Measurements from ENCODE around the gene HOOK2.
"Not testable (repeated sequence)": the region's sequence is repeated elsewhere in the genome, so short reads cannot be mapped to it uniquely, and the experiment has no call there.

Gene HOOK2

GRCh38 chr19:12715929-12716328 lies 59.4 kb downstream of the HOOK2 start:
- Histone ChIP-seq H3K36me3 (ENCODE audit: insufficient read depth) (peaks cover 13% of the 10 kb centered on the region; the same call in 1 of the 2 replicates), H4K20me1 (ENCODE audit: insufficient read depth) (no peaks in the 10 kb centered on the region), H3K27me3 (ENCODE audit: insufficient read depth, low read depth) (no peaks in the 10 kb centered on the region), H3K4me2 (no peak overlapping the region), H3K27ac (no peak overlapping the region), H2AFZ (ENCODE audit: low read depth) (no peak overlapping the region), H3K79me2 (ENCODE audit: insufficient read depth, low read depth) (peaks cover 37% of the 10 kb centered on the region), H3K4me1 (ENCODE audit: low read depth, poor library complexity, severe bottlenecking) (peaks cover 33% of the 10 kb centered on the region), H3K4me3 (IDR thresholded peaks at IDR 0.05; ENCODE audit: insufficient read depth, low read depth, low read length) (no peak overlapping the region), H3K9ac (no peak overlapping the region)
- TF ChIP-seq CTCF (conservative IDR thresholded peaks at IDR 0.05; ENCODE audit: low read depth, low read length) = no peak

DNA sequence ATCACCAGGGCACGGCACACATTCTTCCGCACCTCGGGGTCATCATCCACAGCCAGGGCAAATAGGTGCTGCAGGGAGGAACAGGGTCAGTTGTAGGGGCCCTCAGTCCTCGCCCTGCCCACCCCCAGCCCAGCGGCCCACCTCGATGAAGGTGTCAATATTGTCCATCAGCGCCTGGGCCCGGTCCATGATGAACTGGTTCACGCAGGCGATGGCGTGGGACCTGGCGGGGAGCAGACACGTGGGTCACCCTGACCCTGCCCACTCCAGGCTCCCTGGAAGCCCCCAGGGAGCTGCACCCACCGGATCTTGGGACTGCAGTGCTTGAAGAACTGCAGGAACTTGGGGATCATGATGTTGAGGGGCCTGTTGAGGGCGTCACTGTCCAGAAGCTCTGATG lies 60.2 kb downstream of the HOOK2 start:
- peaks cover 17% of the 10 kb centered on the region; the same call in 1 of the 2 replicates for H3K36me3 ChIP-seq (ENCODE audit: insufficient read depth)

GRCh38 chr19:12713304-12713703 lies 62.0 kb downstream of the HOOK2 start:
- peaks cover 15% of the 10 kb centered on the region for H3K4me1 ChIP-seq (ENCODE audit: low read depth, poor library complexity, severe bottlenecking)
- not testable (repeated sequence) for H4K20me1 ChIP-seq (ENCODE audit: insufficient read depth); H3K27me3 ChIP-seq (ENCODE audit: insufficient read depth, low read depth); H3K27ac ChIP-seq; H3K4me3 ChIP-seq (IDR thresholded peaks at IDR 0.05; ENCODE audit: insufficient read depth, low read depth, low read length); H3K9ac ChIP-seq; H2AFZ ChIP-seq (ENCODE audit: low read depth); H3K4me2 ChIP-seq
- H3K36me3 ChIP-seq (ENCODE audit: insufficient read depth) = peaks cover 12% of the 10 kb centered on the region; the same call in 1 of the 2 replicates
- peaks cover 11% of the 10 kb centered on the region; the same call in 1 of the 2 replicates for H3K79me2 ChIP-seq (ENCODE audit: insufficient read depth, low read depth)

More for the DNA sequence above, 60.2 kb downstream of the HOOK2 start:
- no peak overlapping the region for H3K27ac ChIP-seq
- H4K20me1 ChIP-seq (ENCODE audit: insufficient read depth) = no peaks in the 10 kb centered on the region
- no peak overlapping the region for H3K9ac ChIP-seq
- no peak for TF ChIP-seq CTCF (conservative IDR thresholded peaks at IDR 0.05; ENCODE audit: low read depth, low read length)
- no peak overlapping the region for H3K4me3 ChIP-seq (IDR thresholded peaks at IDR 0.05; ENCODE audit: insufficient read depth, low read depth, low read length)
- no peak overlapping the region for H3K4me2 ChIP-seq
- peaks cover 29% of the 10 kb centered on the region for H3K4me1 ChIP-seq (ENCODE audit: low read depth, poor library complexity, severe bottlenecking)
- no peaks in the 10 kb centered on the region for H3K27me3 ChIP-seq (ENCODE audit: insufficient read depth, low read depth)
- no peak overlapping the region for H2AFZ ChIP-seq (ENCODE audit: low read depth)
- peaks cover 29% of the 10 kb centered on the region for H3K79me2 ChIP-seq (ENCODE audit: insufficient read depth, low read depth)
